Kidney (tissue), 14 donors: Measurements from ENCODE around the gene C5orf15. TPM values are rescaled to one million over a fixed set of nuclear protein-coding genes. Genes with fewer than 3 reads are reported as not detected.

Source experiments
- DNase-seq, 5 donors: peaks; one replicate each; pipeline ENCODE4 v3.0.0-alpha.2; 2013 to 2020
- FAIRE-seq: peaks from 2 replicates; lab custom pipeline; 2012; peaks lifted over from hg19 to GRCh38; lab: Jason Lieb, UNC
- H3K27ac ChIP-seq, 2 donors: one replicate each; pipeline ENCODE4 v1.7.0; 2013; ENCODE audit warnings: low read depth in 2 of 2, low read length in 2 of 2, inconsistent platforms in 1 of 2
- H3K27me3 ChIP-seq: one replicate; pipeline ENCODE4 v1.7.1; 2013; ENCODE audit warnings: low read length, inconsistent platforms; ENCODE audit not compliant: control insufficient read depth, insufficient read depth
- H3K36me3 ChIP-seq, 3 donors: one replicate each; pipeline versions ENCODE4 v1.7.0 to v1.7.1; 2013; ENCODE audit warnings: low read length in 3 of 3, control low read depth in 1 of 3, inconsistent platforms in 1 of 3; ENCODE audit not compliant: insufficient read depth in 3 of 3, control insufficient read depth in 2 of 3
- H3K4me1 ChIP-seq, 3 donors: one replicate each; pipeline versions ENCODE4 v1.7.0 to v1.7.1; 2013; ENCODE audit warnings: low read length in 3 of 3, inconsistent platforms in 1 of 3, low read depth in 1 of 3; ENCODE audit not compliant: control insufficient read depth in 2 of 3, insufficient read depth in 2 of 3
- H3K4me3 ChIP-seq, 3 donors: one replicate each; pipeline versions ENCODE4 v1.7.0 to v1.8.1; 2013; ENCODE audit warnings: low read length in 3 of 3, control low read depth in 1 of 3, inconsistent platforms in 1 of 3
- H3K9ac ChIP-seq, 3 donors: one replicate each; pipeline versions ENCODE4 v1.7.0 to v1.7.1; 2013; ENCODE audit warnings: low read length in 3 of 3, control low read depth in 1 of 3, inconsistent platforms in 1 of 3
- H3K9me3 ChIP-seq, 3 donors: one replicate each; pipeline versions ENCODE4 v1.7.0 to v1.7.1; 2013; ENCODE audit warnings: low read length in 3 of 3, control low read depth in 1 of 3, inconsistent platforms in 1 of 3; ENCODE audit not compliant: control insufficient read depth in 2 of 3, insufficient read depth in 1 of 3
- intact Hi-C: fragments of 100-400 bp; cut with DNase I; formaldehyde crosslinking; loops from one replicate; pipeline ENCODE4 v1.11.1; 2022
- polyA plus RNA-seq: library from polyadenylated mRNA; stranded (reverse); fragments of 350-450 nt; fragmentation: Illumina TruSeq; extraction: RNeasy Lipid Tissue Mini Kit (QIAGEN cat#74804); gene quantifications from one replicate; pipeline ENCODE4 v1.2.3, GENCODE V29; 2014; ENCODE audit warnings: low read depth, low replicate concordance; ENCODE audit not compliant: insufficient read depth
- total RNA-seq: library from RNA; stranded (reverse); fragmentation: NEBNext Ultra II Directional; extraction: Animal tissue kit (Norgen Biotek cat#: 25700); gene quantifications from one replicate; pipeline ENCODE4 v1.2.1, GENCODE V29; 2021
- TF ChIP-seq, protein P1 (sequence below): IDR thresholded peaks from 3 replicates; pipeline ENCODE4 v1.5.1; 2012; ENCODE audit warnings: mild to moderate bottlenecking, moderate library complexity, borderline replicate concordance; ENCODE audit not compliant: insufficient read depth; ENCODE audit errors: extremely low read depth
- donor health status: control.
- donor health status: control.
- donor health status: control.
- donor health status: control.
- donor health status: control.
- donor health status: DM: yes; HTN: yes; CAD: no.
- donor health status: Normal renal cell carcinoma (clear cell type).

C5orf15 gene
- total and polyA plus RNA-seq, 2 donors from 2014 or later: 43.9 to 54.4 TPM

DNA sequence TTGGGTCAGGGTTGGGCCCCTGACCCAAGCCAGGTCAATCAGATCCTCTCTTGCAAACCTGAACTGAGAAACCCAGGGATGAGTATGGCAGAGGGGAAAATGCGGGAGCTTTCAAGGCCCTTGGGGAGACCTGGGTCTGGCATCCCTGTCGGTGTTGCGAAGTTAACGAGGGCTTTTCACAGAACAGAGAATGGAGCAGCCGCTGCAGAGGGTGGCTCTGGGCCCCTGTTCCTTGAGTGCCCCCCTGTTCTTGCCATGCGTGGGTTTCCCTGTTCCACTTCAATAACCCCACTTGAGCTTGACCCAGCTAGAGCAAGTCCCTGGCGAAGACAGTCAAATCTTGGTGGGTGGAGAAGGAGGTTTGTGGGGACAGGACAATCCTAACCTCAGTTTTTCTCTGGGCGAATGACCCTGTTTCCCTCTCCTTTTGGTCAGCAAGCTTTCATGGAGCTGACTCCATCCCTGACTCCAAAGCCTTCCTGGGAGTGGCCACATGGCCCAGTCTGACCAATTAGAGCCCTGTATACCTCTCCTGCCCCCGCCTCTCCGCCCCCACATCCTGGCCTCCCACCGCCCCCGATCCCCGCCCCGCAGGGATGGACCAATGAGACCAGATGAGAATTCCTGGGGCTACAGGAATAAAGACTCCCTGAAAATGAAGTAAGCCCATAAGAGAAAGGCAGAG lies 39.3 kb upstream of the C5orf15 start:
- H3K4me3 ChIP-seq: no peak overlapping the region
- no peak for FAIRE-seq
- no peak overlapping the region for H3K9ac ChIP-seq
- peak in 1 of 5 donors; percentile 32 for DNase-seq
- no peak overlapping the region for H3K27ac ChIP-seq
- H3K4me1 ChIP-seq: peaks cover 0 to 16% (median 13%) of the 10 kb centered on the region in 3 donors
- no peaks in the 10 kb centered on the region for H3K27me3 ChIP-seq
- intact Hi-C loops: no loop called here
- H3K9me3 ChIP-seq: no peaks in the 10 kb centered on the region
- no peaks in the 10 kb centered on the region for H3K36me3 ChIP-seq
- TF ChIP-seq, protein P1, sequence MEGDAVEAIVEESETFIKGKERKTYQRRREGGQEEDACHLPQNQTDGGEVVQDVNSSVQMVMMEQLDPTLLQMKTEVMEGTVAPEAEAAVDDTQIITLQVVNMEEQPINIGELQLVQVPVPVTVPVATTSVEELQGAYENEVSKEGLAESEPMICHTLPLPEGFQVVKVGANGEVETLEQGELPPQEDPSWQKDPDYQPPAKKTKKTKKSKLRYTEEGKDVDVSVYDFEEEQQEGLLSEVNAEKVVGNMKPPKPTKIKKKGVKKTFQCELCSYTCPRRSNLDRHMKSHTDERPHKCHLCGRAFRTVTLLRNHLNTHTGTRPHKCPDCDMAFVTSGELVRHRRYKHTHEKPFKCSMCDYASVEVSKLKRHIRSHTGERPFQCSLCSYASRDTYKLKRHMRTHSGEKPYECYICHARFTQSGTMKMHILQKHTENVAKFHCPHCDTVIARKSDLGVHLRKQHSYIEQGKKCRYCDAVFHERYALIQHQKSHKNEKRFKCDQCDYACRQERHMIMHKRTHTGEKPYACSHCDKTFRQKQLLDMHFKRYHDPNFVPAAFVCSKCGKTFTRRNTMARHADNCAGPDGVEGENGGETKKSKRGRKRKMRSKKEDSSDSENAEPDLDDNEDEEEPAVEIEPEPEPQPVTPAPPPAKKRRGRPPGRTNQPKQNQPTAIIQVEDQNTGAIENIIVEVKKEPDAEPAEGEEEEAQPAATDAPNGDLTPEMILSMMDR: no peak

DNA sequence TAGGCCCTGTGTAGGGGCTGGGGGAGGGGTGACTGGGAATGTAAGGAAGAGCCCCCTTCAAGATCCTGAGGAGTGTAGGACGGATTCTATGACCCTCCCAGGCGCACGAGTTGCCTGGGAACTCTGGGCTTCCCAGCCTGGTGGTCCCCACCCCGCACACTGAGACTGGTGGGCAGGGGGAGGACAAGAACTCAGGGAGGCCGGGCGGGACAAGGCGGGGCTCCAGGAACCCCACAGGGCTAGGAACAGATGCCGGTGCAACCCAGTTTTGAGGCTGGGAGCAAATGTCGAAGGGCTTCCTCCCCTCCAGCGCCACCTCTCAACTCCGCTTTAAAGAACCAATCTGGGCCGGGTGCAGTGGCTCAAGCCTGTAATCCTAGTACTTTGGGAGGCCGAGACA lies 37.7 kb upstream of the C5orf15 start:
- peak overlapping the region in 1 of 3 donors; percentile 82 for H3K4me3 ChIP-seq
- peak overlapping the region; percentile 98 to 99 for H3K27ac ChIP-seq
- H3K36me3 ChIP-seq: no peaks in the 10 kb centered on the region
- DNase-seq: peak in 2 of 5 donors; percentile 65 to 77
- no peak for FAIRE-seq
- H3K27me3 ChIP-seq: no peaks in the 10 kb centered on the region
- H3K9me3 ChIP-seq: no peaks in the 10 kb centered on the region
- H3K4me1 ChIP-seq: peaks cover 0 to 28% (median 22%) of the 10 kb centered on the region in 3 donors
- TF ChIP-seq, protein P1: no peak
- peak overlapping the region in 1 of 3 donors; percentile 95 for H3K9ac ChIP-seq
- intact Hi-C loops: no loop called here

DNA sequence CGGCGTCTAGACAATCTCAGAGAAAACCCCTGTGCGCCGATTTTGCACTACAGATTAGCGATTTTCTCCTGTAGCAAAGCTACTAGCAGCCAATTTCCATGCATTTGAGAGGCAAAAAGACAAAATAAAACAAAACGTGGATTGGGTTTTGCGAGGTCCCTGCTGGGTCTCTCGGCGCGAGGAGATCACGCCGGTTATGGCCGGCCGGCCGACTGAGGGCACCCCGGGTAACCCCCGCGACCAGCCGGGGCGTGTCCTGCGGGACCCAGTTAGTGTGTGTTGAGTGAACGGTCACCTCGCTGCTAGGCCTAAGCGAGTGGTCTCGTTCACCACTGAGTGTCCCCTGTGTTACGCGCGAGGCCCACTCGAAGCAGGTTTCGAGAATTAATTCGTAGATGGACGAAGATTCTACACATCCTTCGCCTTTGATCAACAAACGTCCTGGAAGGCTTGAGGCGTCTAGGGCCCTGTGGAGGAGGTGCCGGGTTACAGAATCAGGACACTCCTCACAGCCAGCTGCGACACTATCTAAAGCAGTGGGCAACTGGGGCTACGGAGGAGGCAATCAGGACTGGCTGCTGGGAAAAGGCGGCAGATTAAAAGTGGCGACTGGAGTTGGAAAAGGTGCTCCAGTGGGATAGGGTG lies 37.1 kb upstream of the C5orf15 start:
- H3K9me3 ChIP-seq: no peaks in the 10 kb centered on the region
- H3K4me3 ChIP-seq: peak overlapping the region; percentile 57 to 82 (median 75)
- FAIRE-seq: no peak
- DNase-seq: peak; percentile 60 to 84 (median 70)
- peak overlapping the region; percentile 21 to 95 (median 67) for H3K9ac ChIP-seq
- peaks cover 0 to 33% (median 26%) of the 10 kb centered on the region in 3 donors for H3K4me1 ChIP-seq
- TF ChIP-seq, protein P1: no peak
- intact Hi-C loops: no loop called here
- no peaks in the 10 kb centered on the region for H3K27me3 ChIP-seq
- H3K36me3 ChIP-seq: peaks cover 0 to 4% (median 0%) of the 10 kb centered on the region in 3 donors
- H3K27ac ChIP-seq: peak overlapping the region; percentile 98 to 99
